ENCODE measurements around the gene TRMT11. TPM values are rescaled to one million over a fixed set of nuclear protein-coding genes. Genes with fewer than 3 reads are reported as not detected.
A peak's percentile ranks its signal among the peaks of the same experiment; 100 is the strongest.

TRMT11 gene
- total and polyA plus RNA-seq, 2 of the 8 experiments (the other 6 are each of a cell fraction or from before 2014, with no cell fraction given), result 19.7 to 32.4 TPM

DNA sequence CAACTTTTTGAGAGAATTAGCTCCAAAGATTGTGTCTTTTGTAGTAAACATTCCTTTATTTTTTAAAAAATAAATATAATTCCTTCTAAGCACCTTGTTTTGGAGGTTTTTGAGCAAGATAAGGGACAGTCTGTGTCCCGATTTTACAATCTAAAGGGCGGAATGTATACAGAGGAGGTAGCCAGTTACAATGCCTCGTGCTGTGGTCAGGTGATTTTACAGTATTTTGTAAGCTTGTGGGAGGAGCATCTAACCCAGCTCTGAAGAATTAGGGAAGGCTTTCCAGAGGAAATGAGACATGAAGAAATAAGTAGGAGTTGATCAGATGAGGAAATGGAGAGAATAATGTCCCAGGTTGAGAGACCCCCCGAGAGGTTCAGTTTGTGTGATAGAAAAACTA lies 28.5 kb upstream of the TRMT11 start:
- ChIA-PET POLR2A (ENCODE audit: partially characterized antibody) (interaction anchor here (1.4 kb wide), 1 partner anchor 29 kb away, joined by 6 read pairs; the partner anchor contains the start of gene TRMT11), CTCF (ENCODE audit: partially characterized antibody) (interaction anchor here (0.6 to 7.3 kb wide), 15 partner anchors 13 to 1457 kb away, joined by 3 to 77 read pairs (median 12); partner anchors contain the start of gene NCOA7)
- Histone ChIP-seq H3K27ac (ENCODE audit: low read depth, low read length) (no peak overlapping the region), H2BK120ac (replicated peaks; ENCODE audit: low read depth, low read length) (no peak overlapping the region), H3K14ac (ENCODE audit: insufficient read length) (no peak overlapping the region), H2AFZ (ENCODE audit: low read length) (0 out of 2 replicates have a peak overlapping the region, but pooled peaks have one; percentile 29), H4K91ac (replicated peaks; ENCODE audit: insufficient read length, low read length) (no peak overlapping the region), H3K9ac (replicated peaks in 1 of 4; ENCODE audit: extremely low read depth in 1 of 4, low read depth in 3 of 4, low read length in 3 of 4) (no peak overlapping the region), H2BK12ac (ENCODE audit: low read depth, low read length) (no peak overlapping the region), H3K79me1 (ENCODE audit: low read depth, low read length) (no peaks in the 10 kb centered on the region), H4K5ac (ENCODE audit: insufficient read length, low read depth, low read length) (no peak overlapping the region), H2BK20ac (ENCODE audit: low read length) (no peak overlapping the region), H3K27me3 (replicated peaks in 1 of 4; ENCODE audit: control insufficient read depth in 3 of 4, extremely low read depth in 1 of 4, insufficient read depth in 3 of 4, low read length in 3 of 4) (no peaks in the 10 kb centered on the region), H3K23ac (ENCODE audit: insufficient read length) (no peak overlapping the region), H3K23me2 (ENCODE audit: low read depth, low read length) (no peaks in the 10 kb centered on the region; the same call in 1 of the 2 replicates), H4K8ac (ENCODE audit: extremely low read depth, insufficient read depth, low read length) (no peak overlapping the region), H2BK5ac (ENCODE audit: low read depth, low read length) (no peak overlapping the region), H3K4me1 (replicated peaks in 1 of 4; ENCODE audit: control insufficient read depth in 3 of 4, insufficient read depth in 4 of 4, low read length in 3 of 4) (peaks cover 0 to 7% (median 3%) of the 10 kb centered on the region in 4 experiments; a peak in 4 of 7 replicates), H3K79me2 (ENCODE audit: control insufficient read depth in 1 of 2, insufficient read depth in 2 of 2, low read length in 2 of 2) (peaks cover 0 to 11% of the 10 kb centered on the region in 2 experiments; a peak in 1 of 4 replicates), H2AK5ac (ENCODE audit: low read depth, low read length) (no peak overlapping the region), H3K18ac (ENCODE audit: extremely low read depth, low read length) (no peak overlapping the region), H3K36me3 (ENCODE audit: control insufficient read depth in 2 of 4, insufficient read depth in 4 of 4, low read length in 3 of 4) (no peaks in the 10 kb centered on the region), H3K56ac (replicated peaks; ENCODE audit: insufficient read length, low read depth, low read length) (no peak overlapping the region), H4K20me1 (replicated peaks in 1 of 2; ENCODE audit: control insufficient read depth in 1 of 2, insufficient read depth in 2 of 2, low read length in 2 of 2) (no peaks in the 10 kb centered on the region), H3K4me3 (ENCODE audit: extremely low read depth in 1 of 4, insufficient read depth in 2 of 4, low read depth in 3 of 4, low read length in 4 of 4) (peak overlapping the region; percentile 47 to 94 (median 90); a peak in 5 of 8 replicates), H3K9me3 (ENCODE audit: insufficient read depth in 2 of 2, low read depth in 1 of 2, low read length in 1 of 2) (no peaks in the 10 kb centered on the region), H3K4me2 (ENCODE audit: insufficient read depth in 1 of 2, low read depth in 2 of 2, low read length in 2 of 2) (peak overlapping the region; percentile 42 to 74), H2BK15ac (ENCODE audit: low read length) (no peak overlapping the region), H3K4ac (replicated peaks; ENCODE audit: insufficient read length, low read depth, low read length) (no peak overlapping the region)
- no peak for TF ChIP-seq HDAC6 (IDR thresholded peaks at IDR 0.05; ENCODE audit: low read depth, low read length)
- TF ChIP-seq SIN3A (conservative IDR thresholded peaks at IDR 0.05 in 1 of 2, IDR thresholded peaks at IDR 0.05 in 1 of 2; ENCODE audit: low read depth in 1 of 2, low read length in 2 of 2), result no peak
- TF ChIP-seq GABPA (IDR thresholded peaks at IDR 0.05; ENCODE audit: borderline replicate concordance, insufficient read depth, low read length), result no peak
- TF ChIP-seq EP300 (IDR thresholded peaks at IDR 0.05; ENCODE audit: borderline replicate concordance in 1 of 2, low read depth in 2 of 2, low read length in 2 of 2), result no peak
- TF ChIP-seq ZNF274 (IDR thresholded peaks at IDR 0.05; ENCODE audit: borderline replicate concordance, extremely low read depth, low read length), result no peak
- TF ChIP-seq, protein P1, sequence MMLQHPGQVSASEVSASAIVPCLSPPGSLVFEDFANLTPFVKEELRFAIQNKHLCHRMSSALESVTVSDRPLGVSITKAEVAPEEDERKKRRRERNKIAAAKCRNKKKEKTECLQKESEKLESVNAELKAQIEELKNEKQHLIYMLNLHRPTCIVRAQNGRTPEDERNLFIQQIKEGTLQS (IDR thresholded peaks at IDR 0.05; ENCODE audit: insufficient read depth, low read depth, low read length), result no peak
- TF ChIP-seq, protein P2, sequence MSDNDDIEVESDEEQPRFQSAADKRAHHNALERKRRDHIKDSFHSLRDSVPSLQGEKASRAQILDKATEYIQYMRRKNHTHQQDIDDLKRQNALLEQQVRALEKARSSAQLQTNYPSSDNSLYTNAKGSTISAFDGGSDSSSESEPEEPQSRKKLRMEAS (IDR thresholded peaks at IDR 0.05), result no peak
- TF ChIP-seq JUND (IDR thresholded peaks at IDR 0.05; ENCODE audit: low read length), result no peak
- TF ChIP-seq JUN (IDR thresholded peaks at IDR 0.05; ENCODE audit: low read depth, low read length), result no peak
- no peak for TF ChIP-seq SIRT6 (IDR thresholded peaks at IDR 0.05; ENCODE audit: low read length)
- TF ChIP-seq NRF1 (IDR thresholded peaks at IDR 0.05; ENCODE audit: low read depth, low read length), result no peak
- WGBS, 2 experiments (ENCODE audit: extremely low coverage in 1 of 2, insufficient coverage in 1 of 2, insufficient read length in 1 of 2, insufficient replicate concordance in 2 of 2, low coverage in 1 of 2, low lambda C conversion rate in 2 of 2, missing lambda C conversion rate in 1 of 2), result 61% methylated on average over 4 of the region's 4 CpGs; no CpG with 5 or more reads in 1 of the 2 experiments
- DNase-seq (ENCODE audit: low read depth in 1 of 2, low spot score in 2 of 2) (no peak), FAIRE-seq (no peak)
